ENCODE data around the gene RPS6KL1. TPM values are rescaled to one million over a fixed set of nuclear protein-coding genes. Genes with fewer than 3 reads are reported as not detected.
A peak's percentile ranks its signal among the peaks of the same experiment; 100 is the strongest.

The RPS6KL1 gene
- total RNA-seq, 4 donors from 2014 or later = 0.83 to 1.7 (median 1.3) TPM

DNA sequence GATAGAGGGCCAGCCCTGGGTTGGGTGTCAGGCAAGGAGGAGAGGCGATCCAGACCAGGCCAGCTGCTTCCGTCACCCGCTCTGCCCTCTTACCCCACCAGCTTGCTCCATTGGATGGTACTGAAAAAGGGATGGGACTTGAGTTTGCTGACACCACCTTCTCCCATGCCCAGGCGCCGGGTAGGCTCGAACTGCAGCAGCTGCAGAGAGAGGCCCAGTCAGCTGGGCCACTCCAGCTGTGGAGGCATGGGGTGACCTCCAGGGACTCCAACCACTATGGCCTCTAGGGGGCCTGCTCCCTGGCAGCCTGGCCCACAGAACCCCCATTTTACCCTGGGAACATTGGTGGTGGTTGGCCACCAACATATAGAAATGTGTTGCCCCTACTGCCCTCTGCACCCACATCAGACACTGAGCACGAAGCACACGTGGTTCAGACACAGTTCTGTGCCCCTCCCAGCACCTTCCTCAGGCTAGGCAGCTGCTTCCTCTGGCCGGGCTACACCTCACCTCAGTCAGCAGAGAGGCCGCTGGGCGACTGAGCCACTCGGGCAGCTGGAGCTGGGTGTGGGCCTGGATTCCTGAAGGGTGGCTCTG is 16.0 kb downstream of the RPS6KL1 start:
- H3K9me3 ChIP-seq = no peaks in the 10 kb centered on the region
- WGBS, 2 donors = 61 to 92% methylated on average over 3 to 9 of the region's 12 CpGs
- no peak overlapping the region for H3K4me3 ChIP-seq
- no peaks in the 10 kb centered on the region for H3K27me3 ChIP-seq
- H3K27ac ChIP-seq = peak overlapping the region in 2 of 4 donors; percentile 9 to 14
- intact Hi-C loops (cut with DNase I) = no loop called here
- no peak for DNase-seq
- peaks cover 13 to 53% (median 13%) of the 10 kb centered on the region in 3 donors for H3K36me3 ChIP-seq
- peaks cover 13 to 58% (median 38%) of the 10 kb centered on the region in 3 donors for H3K4me1 ChIP-seq
- TF ChIP-seq POLR2A (IDR thresholded peaks at IDR 0.05) = no peak
- TF ChIP-seq, protein P1, sequence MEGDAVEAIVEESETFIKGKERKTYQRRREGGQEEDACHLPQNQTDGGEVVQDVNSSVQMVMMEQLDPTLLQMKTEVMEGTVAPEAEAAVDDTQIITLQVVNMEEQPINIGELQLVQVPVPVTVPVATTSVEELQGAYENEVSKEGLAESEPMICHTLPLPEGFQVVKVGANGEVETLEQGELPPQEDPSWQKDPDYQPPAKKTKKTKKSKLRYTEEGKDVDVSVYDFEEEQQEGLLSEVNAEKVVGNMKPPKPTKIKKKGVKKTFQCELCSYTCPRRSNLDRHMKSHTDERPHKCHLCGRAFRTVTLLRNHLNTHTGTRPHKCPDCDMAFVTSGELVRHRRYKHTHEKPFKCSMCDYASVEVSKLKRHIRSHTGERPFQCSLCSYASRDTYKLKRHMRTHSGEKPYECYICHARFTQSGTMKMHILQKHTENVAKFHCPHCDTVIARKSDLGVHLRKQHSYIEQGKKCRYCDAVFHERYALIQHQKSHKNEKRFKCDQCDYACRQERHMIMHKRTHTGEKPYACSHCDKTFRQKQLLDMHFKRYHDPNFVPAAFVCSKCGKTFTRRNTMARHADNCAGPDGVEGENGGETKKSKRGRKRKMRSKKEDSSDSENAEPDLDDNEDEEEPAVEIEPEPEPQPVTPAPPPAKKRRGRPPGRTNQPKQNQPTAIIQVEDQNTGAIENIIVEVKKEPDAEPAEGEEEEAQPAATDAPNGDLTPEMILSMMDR (IDR thresholded peaks at IDR 0.05) = peak in 1 of 6 experiments; percentile 21

DNA sequence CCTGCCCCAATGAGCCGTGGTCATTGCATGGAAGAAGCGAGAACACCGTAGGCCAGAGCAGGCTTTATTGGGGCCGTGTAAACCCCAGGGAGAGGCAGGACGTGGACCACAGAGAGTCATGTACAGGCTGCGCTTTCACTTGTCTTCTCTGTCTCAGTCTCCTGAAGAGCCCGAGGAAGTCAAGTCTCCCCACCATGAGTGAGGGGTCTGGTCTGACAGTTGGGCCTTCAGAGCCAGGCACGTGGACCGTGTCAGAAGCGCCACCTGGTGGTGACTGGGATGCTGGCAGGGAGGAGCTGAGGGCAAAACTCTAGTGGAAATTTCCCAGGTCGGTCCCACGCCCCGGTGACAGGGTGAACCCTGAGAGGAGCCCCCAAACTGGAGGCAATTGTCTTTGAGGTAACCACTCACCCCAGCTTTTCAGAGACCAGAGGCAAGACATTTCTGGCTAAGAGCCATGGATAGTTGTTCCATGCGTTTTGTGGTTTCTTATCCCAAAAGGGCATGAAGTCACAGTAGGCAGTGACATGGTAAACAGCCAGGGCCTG is 17.4 kb downstream of the RPS6KL1 start:
- Histone ChIP-seq H3K4me1 (peaks cover 13 to 44% (median 24%) of the 10 kb centered on the region in 3 donors), H3K9me3 (no peaks in the 10 kb centered on the region), H3K36me3 (peaks cover 24 to 66% (median 26%) of the 10 kb centered on the region in 3 donors), H3K27me3 (no peaks in the 10 kb centered on the region), H3K27ac (peak overlapping the region in 3 of 4 donors; percentile 18 to 44 (median 42)), H3K4me3 (no peak overlapping the region)
- WGBS, 2 donors = 35 to 38% methylated on average over 7 to 10 of the region's 14 CpGs
- no peak for TF ChIP-seq POLR2A (IDR thresholded peaks at IDR 0.05)
- TF ChIP-seq, protein P1 (IDR thresholded peaks at IDR 0.05) = peak; percentile 86 to 94 (median 92)
- no peak for DNase-seq
- intact Hi-C loops (cut with DNase I) = no loop called here

DNA sequence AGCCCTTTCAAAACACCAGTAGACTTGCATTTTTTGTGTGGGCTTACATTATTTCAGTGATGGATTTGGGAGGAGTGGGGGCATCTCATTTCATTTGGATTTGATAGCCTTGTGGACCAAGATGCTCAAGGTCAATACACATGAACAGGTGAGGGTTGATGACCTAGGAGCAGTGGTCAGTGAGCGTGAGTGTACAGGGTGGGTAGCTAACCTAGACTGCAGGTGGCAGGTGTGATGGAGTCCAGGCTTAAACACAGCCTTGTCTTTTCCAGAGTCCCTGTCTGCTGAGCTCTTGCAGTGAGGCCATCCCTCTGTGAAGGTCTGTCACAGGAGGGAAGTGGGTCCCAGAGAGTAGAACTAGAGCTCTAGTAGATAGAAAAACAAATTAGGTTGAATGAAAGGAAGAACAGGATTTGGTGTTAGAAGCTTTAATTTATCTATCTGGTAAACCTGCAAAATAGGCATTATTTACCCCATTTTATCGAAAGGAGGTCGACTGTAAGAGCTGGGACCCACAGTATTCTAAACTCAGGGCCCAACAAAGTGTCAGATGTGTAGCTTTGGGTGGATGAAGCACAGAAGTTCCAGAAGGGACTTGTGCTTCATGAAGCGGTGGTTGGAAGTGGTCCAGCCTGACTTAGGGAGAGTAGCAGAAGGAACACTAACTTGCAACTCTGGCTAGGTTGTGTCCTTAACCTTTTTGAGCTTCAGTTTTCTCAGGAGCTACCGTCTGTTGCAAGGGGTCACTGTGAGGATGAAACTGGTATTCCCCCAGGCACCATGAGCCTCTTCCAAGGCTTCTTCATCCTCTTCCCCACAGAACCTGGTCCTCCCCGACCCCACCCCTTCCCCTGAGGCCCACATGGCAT is 18.2 kb downstream of the RPS6KL1 start:
- TF ChIP-seq, protein P1 (IDR thresholded peaks at IDR 0.05) = no peak
- no peak for TF ChIP-seq POLR2A (IDR thresholded peaks at IDR 0.05)
- 68 to 76% methylated on average over 5 to 6 of the region's 6 CpGs for WGBS, 2 donors
- H3K4me3 ChIP-seq = no peak overlapping the region
- intact Hi-C loops (cut with DNase I) = no loop called here
- no peaks in the 10 kb centered on the region for H3K27me3 ChIP-seq
- peak overlapping the region in 1 of 4 donors; percentile 42 for H3K27ac ChIP-seq
- peaks cover 13 to 36% (median 22%) of the 10 kb centered on the region in 3 donors for H3K4me1 ChIP-seq
- peaks cover 27 to 74% (median 34%) of the 10 kb centered on the region in 3 donors for H3K36me3 ChIP-seq
- H3K9me3 ChIP-seq = no peaks in the 10 kb centered on the region
- no peak for DNase-seq

DNA sequence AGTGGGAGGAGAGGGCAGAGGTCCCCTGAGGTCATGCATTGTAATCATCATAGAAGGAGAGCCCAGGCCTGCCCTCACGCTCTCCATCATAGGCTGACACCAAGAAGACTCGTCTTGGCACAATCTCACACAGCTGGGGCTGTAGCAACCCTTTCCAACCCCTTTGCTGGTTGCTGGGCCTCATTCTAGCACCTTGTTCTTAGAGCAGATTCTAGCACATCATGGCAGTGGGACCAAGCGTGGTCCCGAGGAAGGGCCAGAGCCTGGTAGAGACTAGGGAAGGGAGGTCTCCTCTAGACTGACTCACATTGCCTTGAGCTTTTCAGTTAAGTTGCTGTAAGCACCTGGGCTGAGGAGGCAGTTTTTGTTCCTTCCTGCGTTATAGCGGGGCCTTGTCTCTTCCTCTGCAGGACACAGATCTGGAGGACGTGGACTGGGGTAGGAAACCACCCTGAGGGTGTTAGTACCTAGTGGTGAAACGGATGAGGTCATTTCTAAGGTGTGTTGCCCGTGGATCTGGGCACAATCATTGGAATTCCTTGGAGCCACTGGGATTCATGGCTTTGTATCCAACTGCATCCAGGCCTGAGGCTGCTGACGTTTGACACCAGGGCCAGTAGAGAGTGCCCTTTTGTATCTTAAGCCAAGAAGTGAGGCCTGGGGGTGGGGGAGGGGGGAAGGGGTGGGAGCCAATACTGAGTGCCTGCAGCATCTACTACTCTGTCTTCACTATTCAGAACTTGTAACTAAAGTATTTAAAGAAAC is 19.9 kb downstream of the RPS6KL1 start:
- H3K9me3 ChIP-seq = no peaks in the 10 kb centered on the region
- intact Hi-C loops (cut with DNase I) = no loop called here
- H3K4me1 ChIP-seq = peaks cover 13 to 32% (median 22%) of the 10 kb centered on the region in 3 donors
- 54 to 79% methylated on average over 2 to 6 of the region's 10 CpGs for WGBS, 2 donors
- no peak for DNase-seq
- peaks cover 40 to 92% (median 48%) of the 10 kb centered on the region in 3 donors for H3K36me3 ChIP-seq
- TF ChIP-seq, protein P1 (IDR thresholded peaks at IDR 0.05) = no peak
- TF ChIP-seq POLR2A (IDR thresholded peaks at IDR 0.05) = no peak
- no peak overlapping the region for H3K27ac ChIP-seq
- no peaks in the 10 kb centered on the region for H3K27me3 ChIP-seq
- no peak overlapping the region for H3K4me3 ChIP-seq

All from esophagus squamous epithelium (tissue), 5 donors.